ENCODE measurements around the gene TF.

Gene TF

GRCh38 chr3:133758964-133759739, 13.0 kb downstream of the TF start:
- H3K9me3 ChIP-seq (ENCODE audit: control insufficient read depth, insufficient read depth, low read length), result no peaks in the 10 kb centered on the region
- H3K9ac ChIP-seq (ENCODE audit: low read depth, low read length), result no peak overlapping the region

GRCh38 chr3:133759740-133760305, 13.6 kb downstream of the TF start:
- Histone ChIP-seq H3K9me3 (ENCODE audit: control insufficient read depth, insufficient read depth, low read length) (no peaks in the 10 kb centered on the region), H3K36me3 (ENCODE audit: control insufficient read depth, insufficient read depth, low read length) (no peaks in the 10 kb centered on the region), H3K27me3 (ENCODE audit: control insufficient read depth, insufficient read depth, low read length) (no peaks in the 10 kb centered on the region), H3K4me1 (ENCODE audit: control insufficient read depth, insufficient read depth, low read length) (peaks cover 2% of the 10 kb centered on the region), H3K4me3 (ENCODE audit: low read depth, low read length) (no peak overlapping the region), H3K9ac (ENCODE audit: low read depth, low read length) (no peak overlapping the region)

More at GRCh38 chr3:133758964-133759739, 13.0 kb downstream of the TF start:
- Histone ChIP-seq H3K36me3 (ENCODE audit: control insufficient read depth, insufficient read depth, low read length) (no peaks in the 10 kb centered on the region), H3K4me1 (ENCODE audit: control insufficient read depth, insufficient read depth, low read length) (peaks cover 2% of the 10 kb centered on the region), H3K27me3 (ENCODE audit: control insufficient read depth, insufficient read depth, low read length) (no peaks in the 10 kb centered on the region), H3K4me3 (ENCODE audit: low read depth, low read length) (no peak overlapping the region)

GRCh38 chr3:133760916-133761315, 14.7 kb downstream of the TF start:
- H3K36me3 ChIP-seq (ENCODE audit: control insufficient read depth, insufficient read depth, low read length), result no peaks in the 10 kb centered on the region
- H3K4me1 ChIP-seq (ENCODE audit: control insufficient read depth, insufficient read depth, low read length), result peaks cover 2% of the 10 kb centered on the region
- H3K27me3 ChIP-seq (ENCODE audit: control insufficient read depth, insufficient read depth, low read length), result no peaks in the 10 kb centered on the region
- no peak overlapping the region for H3K9ac ChIP-seq (ENCODE audit: low read depth, low read length)
- no peaks in the 10 kb centered on the region for H3K9me3 ChIP-seq (ENCODE audit: control insufficient read depth, insufficient read depth, low read length)
- H3K4me3 ChIP-seq (ENCODE audit: low read depth, low read length), result no peak overlapping the region

GRCh38 chr3:133761605-133762484, 15.7 kb downstream of the TF start:
- peaks cover 2% of the 10 kb centered on the region for H3K4me1 ChIP-seq (ENCODE audit: control insufficient read depth, insufficient read depth, low read length)
- no peak overlapping the region for H3K4me3 ChIP-seq (ENCODE audit: low read depth, low read length)
- no peak overlapping the region for H3K9ac ChIP-seq (ENCODE audit: low read depth, low read length)
- no peaks in the 10 kb centered on the region for H3K9me3 ChIP-seq (ENCODE audit: control insufficient read depth, insufficient read depth, low read length)
- H3K36me3 ChIP-seq (ENCODE audit: control insufficient read depth, insufficient read depth, low read length), result no peaks in the 10 kb centered on the region
- H3K27me3 ChIP-seq (ENCODE audit: control insufficient read depth, insufficient read depth, low read length), result no peaks in the 10 kb centered on the region

GRCh38 chr3:133762539-133762938, 16.3 kb downstream of the TF start:
- Histone ChIP-seq H3K9ac (ENCODE audit: low read depth, low read length) (no peak overlapping the region), H3K4me1 (ENCODE audit: control insufficient read depth, insufficient read depth, low read length) (peaks cover 2% of the 10 kb centered on the region), H3K4me3 (ENCODE audit: low read depth, low read length) (no peak overlapping the region), H3K27me3 (ENCODE audit: control insufficient read depth, insufficient read depth, low read length) (no peaks in the 10 kb centered on the region), H3K9me3 (ENCODE audit: control insufficient read depth, insufficient read depth, low read length) (no peaks in the 10 kb centered on the region), H3K36me3 (ENCODE audit: control insufficient read depth, insufficient read depth, low read length) (no peaks in the 10 kb centered on the region)

GRCh38 chr3:133763797-133764683, 17.8 kb downstream of the TF start:
- H3K36me3 ChIP-seq (ENCODE audit: control insufficient read depth, insufficient read depth, low read length), result no peaks in the 10 kb centered on the region
- no peak overlapping the region for H3K9ac ChIP-seq (ENCODE audit: low read depth, low read length)
- no peaks in the 10 kb centered on the region for H3K27me3 ChIP-seq (ENCODE audit: control insufficient read depth, insufficient read depth, low read length)
- no peak overlapping the region for H3K4me3 ChIP-seq (ENCODE audit: low read depth, low read length)
- no peaks in the 10 kb centered on the region for H3K9me3 ChIP-seq (ENCODE audit: control insufficient read depth, insufficient read depth, low read length)
- no peaks in the 10 kb centered on the region for H3K4me1 ChIP-seq (ENCODE audit: control insufficient read depth, insufficient read depth, low read length)

- Histone ChIP-seq H3K4me1 (ENCODE audit: control insufficient read depth, insufficient read depth, low read length) (no peaks in the 10 kb centered on the region), H3K9ac (ENCODE audit: low read depth, low read length) (no peak overlapping the region), H3K27me3 (ENCODE audit: control insufficient read depth, insufficient read depth, low read length) (no peaks in the 10 kb centered on the region)
Observed at GRCh38 chr3:133765256-133765655, 19.1 kb downstream of the TF start.

GRCh38 chr3:133767607-133768006, 21.4 kb downstream of the TF start:
- Histone ChIP-seq H3K4me1 (ENCODE audit: control insufficient read depth, insufficient read depth, low read length) (no peaks in the 10 kb centered on the region), H3K4me3 (ENCODE audit: low read depth, low read length) (no peak overlapping the region), H3K9me3 (ENCODE audit: control insufficient read depth, insufficient read depth, low read length) (no peaks in the 10 kb centered on the region), H3K27me3 (ENCODE audit: control insufficient read depth, insufficient read depth, low read length) (no peaks in the 10 kb centered on the region), H3K36me3 (ENCODE audit: control insufficient read depth, insufficient read depth, low read length) (no peaks in the 10 kb centered on the region), H3K9ac (ENCODE audit: low read depth, low read length) (no peak overlapping the region)

More at GRCh38 chr3:133765256-133765655, 19.1 kb downstream of the TF start:
- H3K4me3 ChIP-seq (ENCODE audit: low read depth, low read length), result no peak overlapping the region
- H3K9me3 ChIP-seq (ENCODE audit: control insufficient read depth, insufficient read depth, low read length), result no peaks in the 10 kb centered on the region
- H3K36me3 ChIP-seq (ENCODE audit: control insufficient read depth, insufficient read depth, low read length), result no peaks in the 10 kb centered on the region

GRCh38 chr3:133769536-133769935, 23.3 kb downstream of the TF start:
- no peak overlapping the region for H3K9ac ChIP-seq (ENCODE audit: low read depth, low read length)
- no peaks in the 10 kb centered on the region for H3K27me3 ChIP-seq (ENCODE audit: control insufficient read depth, insufficient read depth, low read length)
- H3K4me1 ChIP-seq (ENCODE audit: control insufficient read depth, insufficient read depth, low read length), result no peaks in the 10 kb centered on the region
- H3K4me3 ChIP-seq (ENCODE audit: low read depth, low read length), result no peak overlapping the region
- no peaks in the 10 kb centered on the region for H3K36me3 ChIP-seq (ENCODE audit: control insufficient read depth, insufficient read depth, low read length)
- H3K9me3 ChIP-seq (ENCODE audit: control insufficient read depth, insufficient read depth, low read length), result no peaks in the 10 kb centered on the region

GRCh38 chr3:133773732-133774131, 27.5 kb downstream of the TF start:
- Histone ChIP-seq H3K9me3 (ENCODE audit: control insufficient read depth, insufficient read depth, low read length) (no peaks in the 10 kb centered on the region), H3K9ac (ENCODE audit: low read depth, low read length) (no peak overlapping the region), H3K36me3 (ENCODE audit: control insufficient read depth, insufficient read depth, low read length) (no peaks in the 10 kb centered on the region), H3K27me3 (ENCODE audit: control insufficient read depth, insufficient read depth, low read length) (no peaks in the 10 kb centered on the region), H3K4me1 (ENCODE audit: control insufficient read depth, insufficient read depth, low read length) (peaks cover 5% of the 10 kb centered on the region), H3K4me3 (ENCODE audit: low read depth, low read length) (no peak overlapping the region)

- Histone ChIP-seq H3K36me3 (ENCODE audit: control insufficient read depth, insufficient read depth, low read length) (no peaks in the 10 kb centered on the region), H3K9me3 (ENCODE audit: control insufficient read depth, insufficient read depth, low read length) (no peaks in the 10 kb centered on the region), H3K9ac (ENCODE audit: low read depth, low read length) (no peak overlapping the region), H3K27me3 (ENCODE audit: control insufficient read depth, insufficient read depth, low read length) (no peaks in the 10 kb centered on the region), H3K4me1 (ENCODE audit: control insufficient read depth, insufficient read depth, low read length) (peaks cover 5% of the 10 kb centered on the region), H3K4me3 (ENCODE audit: low read depth, low read length) (no peak overlapping the region)
Observed at GRCh38 chr3:133775309-133775708, 29.1 kb downstream of the TF start.
